GM23338 (cell line): ENCODE results near the gene PDCD4. TPM values are rescaled to one million over a fixed set of nuclear protein-coding genes. Genes with fewer than 3 reads are reported as not detected.

Source experiments
- ATAC-seq: fragments of 200-7000 bp; cut with Tn5 transposase; 3 replicates; pipeline ENCODE4 v1.9.1; 2020
- DNase-seq: peaks from one replicate; pipeline ENCODE4 v3.0.0-alpha.2; 2015; ENCODE audit warnings: low spot score
- H2AFZ ChIP-seq: fragments of 200-600 bp; sonication (generic); 2 replicates; pipeline ENCODE4 v1.8.0; 2016; ENCODE audit warnings: antibody characterized with exemption, mild to moderate bottlenecking, moderate library complexity
- H3F3A ChIP-seq: fragments of 200-600 bp; sonication (generic); replicated peaks from 2 replicates; pipeline ENCODE4 v1.8.0; 2017; ENCODE audit warnings: antibody characterized with exemption, mixed run types, low read depth
- H3K27ac ChIP-seq: fragments of 200-600 bp; sonication (generic); 2 replicates; pipeline ENCODE4 v1.6.1; 2016; ENCODE audit warnings: low read depth
- H3K27me3 ChIP-seq: fragments of 200-600 bp; sonication (generic); 2 replicates; pipeline ENCODE4 v1.8.0; 2016; ENCODE audit warnings: mild to moderate bottlenecking, mixed run types, moderate library complexity; ENCODE audit not compliant: insufficient read depth
- H3K36me3 ChIP-seq: fragments of 200-600 bp; sonication (generic); 2 replicates; pipeline ENCODE4 v1.8.0; 2016; ENCODE audit warnings: mild to moderate bottlenecking; ENCODE audit not compliant: insufficient read depth
- H3K4me1 ChIP-seq: fragments of 200-600 bp; sonication (generic); 2 replicates; pipeline ENCODE4 v1.8.0; 2016; ENCODE audit warnings: mild to moderate bottlenecking, moderate library complexity; ENCODE audit not compliant: insufficient read depth
- H3K4me2 ChIP-seq: fragments of 200-600 bp; sonication (generic); 2 replicates; pipeline ENCODE4 v1.7.1; 2017; ENCODE audit warnings: mixed run types
- H3K4me3 ChIP-seq: fragments of 200-600 bp; sonication (generic); 2 replicates; pipeline ENCODE4 v1.6.1; 2016; ENCODE audit warnings: mixed run types
- H3K79me2 ChIP-seq: fragments of 200-600 bp; sonication (generic); replicated peaks from 2 replicates; pipeline ENCODE4 v1.8.0; 2017; ENCODE audit warnings: mild to moderate bottlenecking; ENCODE audit not compliant: insufficient read depth
- H3K9me2 ChIP-seq: fragments of 200-600 bp; sonication (generic); 2 replicates; pipeline ENCODE4 v1.8.0; 2017; ENCODE audit not compliant: insufficient read depth
- H4K20me1 ChIP-seq: fragments of 200-600 bp; sonication (generic); replicated peaks from 2 replicates; pipeline ENCODE4 v1.8.0; 2017; ENCODE audit warnings: mild to moderate bottlenecking; ENCODE audit not compliant: insufficient read depth
- H3K27ac Mint-ChIP-seq: 2 replicates; pipeline ENCODE4 v1.8.0; 2020; ENCODE audit warnings: inconsistent platforms, mild to moderate bottlenecking, moderate library complexity, mixed read lengths
- H3K27me3 Mint-ChIP-seq: 3 replicates; pipeline ENCODE4 v1.8.0; 2022; ENCODE audit warnings: low read depth, mild to moderate bottlenecking, moderate library complexity, mixed read lengths, inconsistent platforms; ENCODE audit not compliant: insufficient read depth, poor library complexity
- H3K36me3 Mint-ChIP-seq: 3 replicates; pipeline ENCODE4 v1.8.0; 2021; ENCODE audit warnings: low read depth, mild to moderate bottlenecking, inconsistent platforms, moderate library complexity, mixed read lengths
- H3K4me1 Mint-ChIP-seq: 3 replicates; pipeline ENCODE4 v1.8.0; 2020; ENCODE audit warnings: mild to moderate bottlenecking, inconsistent platforms, mixed read lengths
- H3K4me3 Mint-ChIP-seq: 3 replicates; pipeline ENCODE4 v1.8.0; 2021; ENCODE audit warnings: moderate library complexity, mild to moderate bottlenecking, inconsistent platforms, mixed read lengths
- H3K9me3 Mint-ChIP-seq: 3 replicates; pipeline ENCODE4 v1.8.0; 2020; ENCODE audit warnings: moderate library complexity, mild to moderate bottlenecking, inconsistent platforms, mixed read lengths
- CREB1 ChIP-seq: fragments of 250-450 bp; sonication (Bioruptor Pico); IDR thresholded peaks from 2 replicates; pipeline ENCODE4 v1.5.0; 2020; ENCODE audit warnings: low read depth, mild to moderate bottlenecking, moderate library complexity
- CTCF ChIP-seq, 2 experiments: fragments of 200-600 bp in 1 of 2; sonication (generic) in 1 of 2; conservative IDR thresholded peaks; 2 replicates each; pipeline versions ENCODE4 v1.5.1 to v1.6.1; 2016 to 2017; ENCODE audit warnings: antibody characterized with exemption in 2 of 2, low read depth in 2 of 2, mild to moderate bottlenecking in 2 of 2, moderate library complexity in 1 of 2
- ETS1 ChIP-seq: IDR thresholded peaks from 2 replicates; pipeline ENCODE4 v1.6.1; 2016; ENCODE audit warnings: antibody characterized with exemption
- EZH2 ChIP-seq: fragments of 200-600 bp; sonication (generic); IDR thresholded peaks from one replicate; pipeline ENCODE4 v1.8.0; 2017; ENCODE audit warnings: antibody characterized with exemption, mild to moderate bottlenecking, low read depth; ENCODE audit not compliant: unreplicated experiment
- EZH2phosphoT487 ChIP-seq: fragments of 200-600 bp; sonication (generic); IDR thresholded peaks from one replicate; pipeline ENCODE4 v1.8.1; 2018; ENCODE audit warnings: antibody characterized with exemption; ENCODE audit not compliant: unreplicated experiment
- JUNB ChIP-seq: IDR thresholded peaks from one replicate; pipeline ENCODE4 v1.6.1; 2016; ENCODE audit warnings: antibody characterized with exemption; ENCODE audit not compliant: unreplicated experiment
- NANOG ChIP-seq: IDR thresholded peaks from 2 replicates; pipeline ENCODE4 v1.6.1; 2016; ENCODE audit warnings: antibody characterized with exemption, borderline replicate concordance
- POLR2AphosphoS5 ChIP-seq: IDR thresholded peaks from 2 replicates; pipeline ENCODE4 v1.6.1; 2016; ENCODE audit warnings: antibody characterized with exemption, low read depth
- REST ChIP-seq: IDR thresholded peaks from one replicate; pipeline ENCODE4 v1.6.1; 2018; ENCODE audit warnings: antibody characterized with exemption; ENCODE audit not compliant: unreplicated experiment
- STAT1 ChIP-seq: IDR thresholded peaks from one replicate; pipeline ENCODE4 v1.6.1; 2016; ENCODE audit warnings: antibody characterized with exemption; ENCODE audit not compliant: unreplicated experiment
- ZNF114 ChIP-seq: fragments of 250-450 bp; sonication (Bioruptor Pico); IDR thresholded peaks from 2 replicates; pipeline ENCODE4 v1.5.0; 2020; ENCODE audit warnings: mild to moderate bottlenecking, moderate library complexity
- ZNF331 ChIP-seq: fragments of 250-450 bp; sonication (Bioruptor Pico); IDR thresholded peaks from 2 replicates; pipeline ENCODE4 v1.5.0; 2020; ENCODE audit warnings: low read depth, mild to moderate bottlenecking, moderate library complexity
- ZNF462 ChIP-seq: fragments of 250-450 bp; sonication (Bioruptor Pico); IDR thresholded peaks from 2 replicates; pipeline ENCODE4 v1.5.0; 2020; ENCODE audit warnings: mild to moderate bottlenecking, moderate library complexity
- polyA plus RNA-seq: library from polyadenylated mRNA; unstranded; fragments of >200 nt; fragmentation: Nextera tagmentation; extraction: Ambion mirVana; gene quantifications from 2 replicates; pipeline ENCODE4 v1.2.1, GENCODE V29; 2016
- total RNA-seq: library from RNA; depleted of rRNA; stranded (reverse); fragments of >200 nt; shearing (Covaris generic); gene quantifications from 2 replicates; pipeline ENCODE4 v1.2.3, GENCODE V29; 2014

Gene PDCD4
- total and polyA plus RNA-seq, 2 experiments from 2014 or later, result 10.1 to 18.0 TPM

- Histone ChIP-seq H3K27ac (no peak overlapping the region), H3K4me1 (0 out of 2 replicates have a peak, but pooled peaks cover 3% of the 10 kb centered on the region), H2AFZ (no peak overlapping the region), H3K36me3 (no peaks in the 10 kb centered on the region), H3K4me2 (no peak overlapping the region), H3K79me2 (no peaks in the 10 kb centered on the region), H4K20me1 (no peaks in the 10 kb centered on the region), H3K9me2 (no peaks in the 10 kb centered on the region; the same call in 1 of the 2 replicates), H3K4me3 (no peak overlapping the region), H3F3A (no peaks in the 10 kb centered on the region), H3K27me3 (no peaks in the 10 kb centered on the region)
- H3K27me3 Mint-ChIP-seq, result no peaks in the 10 kb centered on the region
- TF ChIP-seq STAT1 (no peak), ZNF462 (no peak), ZNF331 (no peak), NANOG (no peak), ZNF114 (CRISPR knock-in tag) (no peak), REST (no peak), JUNB (no peak), ETS1 (no peak), EZH2phosphoT487 (no peak), POLR2AphosphoS5 (no peak), CREB1 (CRISPR knock-in tag) (no peak), CTCF (conservative IDR thresholded peaks at IDR 0.05; ENCODE audit: low read depth in 2 of 2) (no peak), EZH2 (no peak)
- no peak overlapping the region; the same call in 1 of the 2 replicates for H3K27ac Mint-ChIP-seq
- no peaks in the 10 kb centered on the region for H3K36me3 Mint-ChIP-seq
- no peak overlapping the region for H3K4me3 Mint-ChIP-seq
- H3K9me3 Mint-ChIP-seq, result no peaks in the 10 kb centered on the region; the same call in 2 of the 3 replicates
- ATAC-seq (no peak), DNase-seq (no peak)
- peaks cover 12% of the 10 kb centered on the region for H3K4me1 Mint-ChIP-seq
Observed at GRCh38 chr10:110841767-110842267, 29.9 kb upstream of the PDCD4 start.
